Fibroblast of skin of abdomen (primary cell): ENCODE data around the gene XRCC2.
"Not testable (repeated sequence)": the region's sequence is repeated elsewhere in the genome, so short reads cannot be mapped to it uniquely, and the experiment has no call there.

Experiments
- DNase-seq: peaks from one replicate; pipeline ENCODE4 v3.0.0-alpha.2; 2013

Gene XRCC2

DNA sequence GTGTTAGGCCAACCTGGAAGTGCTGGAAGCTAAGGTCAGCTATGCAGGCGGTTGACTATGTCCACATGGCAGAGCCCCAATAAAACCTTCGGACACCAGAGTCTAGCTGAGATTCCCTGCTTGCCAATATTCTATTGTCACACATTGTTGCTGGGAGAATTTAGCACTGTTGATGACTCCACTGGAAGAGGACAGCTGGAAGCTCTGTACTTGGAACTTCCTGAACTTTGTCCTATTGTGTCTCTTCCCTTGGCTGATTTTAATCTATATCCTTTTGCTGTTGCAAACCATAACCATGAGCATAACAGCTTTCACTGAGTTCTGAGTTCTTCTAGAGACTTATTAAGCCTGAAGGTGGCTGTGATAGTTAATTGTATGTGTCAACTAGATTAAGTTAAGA lies 12.0 kb downstream of the XRCC2 start:
- no peak for DNase-seq

DNA sequence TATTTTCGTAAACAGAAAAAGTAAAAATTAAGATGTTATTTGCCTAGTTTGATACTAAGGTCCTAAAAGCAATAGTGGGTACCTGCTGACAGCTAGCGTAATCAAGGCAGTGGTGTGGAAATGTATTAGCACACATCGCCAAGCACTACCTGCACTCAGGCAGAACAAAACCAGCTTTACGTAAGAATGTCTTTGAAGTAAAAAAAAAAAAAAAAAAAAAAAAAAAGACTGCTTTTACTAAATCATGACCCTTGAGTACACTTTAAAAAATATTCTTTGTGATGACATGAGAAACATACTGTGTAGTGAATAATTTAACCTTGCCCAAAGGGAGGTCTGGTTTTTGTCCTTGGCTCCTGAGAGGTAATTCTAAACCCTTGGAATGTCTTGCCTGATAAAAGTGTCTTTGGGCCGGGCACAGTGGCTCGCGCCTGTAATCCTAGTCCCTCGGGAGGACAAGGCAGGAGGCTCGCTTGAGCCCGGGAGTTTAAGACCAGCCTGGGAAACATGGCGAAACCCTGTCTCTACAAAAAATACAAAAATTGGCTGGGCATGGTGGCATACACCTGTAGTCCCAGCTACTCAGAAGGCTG lies 12.7 kb downstream of the XRCC2 start:
- no peak for DNase-seq

DNA sequence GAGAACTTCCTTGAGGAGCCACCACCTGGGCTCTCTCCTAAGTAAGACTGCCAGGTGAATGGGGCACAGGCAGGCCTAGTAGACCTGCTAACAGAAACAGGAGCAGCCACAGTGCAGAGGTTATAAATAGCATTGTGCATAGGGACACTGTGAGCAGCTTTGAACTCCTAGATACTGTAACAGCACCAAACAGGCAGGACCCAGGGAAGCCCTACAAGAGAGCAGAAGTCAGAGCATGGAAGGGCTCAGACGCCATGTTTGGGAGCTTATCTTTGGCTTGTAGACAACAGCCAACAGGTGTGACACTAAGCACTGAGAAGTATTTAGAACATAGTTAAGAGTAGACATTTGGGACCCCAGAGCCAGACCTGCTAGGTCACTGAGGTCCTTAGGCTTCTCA lies 14.5 kb downstream of the XRCC2 start:
- no peak for DNase-seq

DNA sequence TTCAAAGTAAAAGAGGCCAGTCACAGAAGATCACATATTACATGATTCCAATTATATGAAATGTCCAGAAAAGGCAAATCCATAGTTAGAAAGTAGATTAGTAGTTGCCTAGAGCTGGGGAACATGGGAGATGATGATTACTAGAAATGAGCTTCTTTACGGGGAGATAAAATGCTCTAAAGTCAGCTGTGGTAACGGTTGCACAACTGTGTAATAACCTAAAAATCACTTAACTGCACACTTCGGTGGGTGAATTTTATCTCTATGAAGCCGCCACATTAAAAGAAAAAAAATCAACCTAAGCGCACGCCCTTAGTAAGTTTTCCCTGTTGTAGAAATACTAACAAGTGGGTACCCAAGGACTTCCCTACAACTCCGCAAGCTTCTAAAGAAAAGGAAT lies 15.9 kb downstream of the XRCC2 start:
- no peak for DNase-seq

DNA sequence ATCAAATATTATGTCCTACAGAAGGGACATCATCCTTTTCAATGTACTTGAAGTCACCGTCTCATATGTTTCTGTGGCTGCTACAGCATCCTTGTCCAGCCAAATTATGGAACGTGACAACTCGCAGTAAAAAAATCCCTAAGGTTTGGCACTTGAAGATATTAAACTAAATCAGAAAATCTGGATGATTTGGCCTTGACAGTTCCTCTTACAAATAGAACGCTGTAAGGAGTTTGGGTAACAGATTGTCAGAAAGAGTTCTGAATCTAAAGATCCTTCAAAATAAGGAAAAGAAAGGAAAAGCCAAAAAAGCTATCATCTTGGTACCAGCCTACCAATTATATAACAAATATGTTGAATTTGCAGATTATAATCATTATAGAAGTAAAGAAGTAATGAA lies 21.0 kb downstream of the XRCC2 start:
- DNase-seq = no peak

DNA sequence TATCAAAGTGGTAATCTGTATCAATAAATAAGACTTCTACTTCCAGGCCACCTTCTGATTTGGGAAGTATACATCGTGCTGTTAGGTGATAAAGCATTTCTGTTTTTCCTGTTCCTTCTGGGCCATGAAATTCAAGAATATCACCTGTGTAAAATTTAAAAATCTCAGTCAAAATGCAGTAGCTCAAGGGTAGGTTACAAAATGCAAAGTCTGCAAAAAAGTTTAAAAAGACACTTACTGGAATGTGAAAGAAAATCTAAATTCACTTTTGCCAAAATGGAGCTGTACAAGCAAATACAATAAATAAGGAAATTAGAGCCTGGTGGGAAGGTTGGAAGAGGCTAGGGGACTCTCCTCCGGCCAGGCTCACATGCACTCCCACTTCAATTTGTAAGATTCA lies 26.7 kb downstream of the XRCC2 start:
- no peak for DNase-seq

DNA sequence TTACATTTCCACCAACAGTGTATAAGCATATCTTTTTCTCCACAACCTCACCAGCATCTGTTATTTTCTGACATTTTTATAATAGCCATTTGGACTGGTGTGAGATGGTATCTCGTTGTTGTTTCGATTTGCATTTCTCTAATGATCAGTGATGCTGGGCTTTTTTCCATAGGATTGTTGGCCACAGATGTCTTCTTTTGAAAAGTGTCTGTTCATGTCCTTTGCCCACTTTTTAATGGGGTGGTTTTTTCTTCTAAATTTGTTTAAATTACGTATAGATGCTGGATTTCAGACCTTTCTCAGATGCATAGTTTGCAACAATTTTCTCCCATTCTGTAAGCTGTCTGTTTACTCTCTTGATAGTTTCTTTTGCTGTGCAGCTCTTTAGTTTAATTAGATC lies 28.9 kb downstream of the XRCC2 start:
- DNase-seq = no peak

DNA sequence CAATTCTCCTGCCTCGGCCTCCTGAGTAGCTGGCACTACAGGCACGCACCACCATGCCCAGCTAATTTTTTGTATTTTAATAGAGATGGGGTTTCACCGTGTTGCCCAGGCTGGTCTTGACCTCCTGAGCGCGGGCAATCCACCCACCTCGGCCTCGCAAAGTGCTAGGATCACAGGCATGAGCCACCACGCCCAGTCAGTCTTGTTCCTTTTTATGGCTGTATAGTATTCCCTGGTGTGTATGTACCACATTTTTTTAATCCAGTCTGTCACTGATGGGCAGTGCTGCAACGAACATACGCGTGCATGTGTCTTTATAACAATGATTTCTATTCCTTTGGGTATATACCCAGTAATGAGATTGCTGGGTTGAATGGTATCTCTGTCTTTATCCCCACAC lies 29.4 kb downstream of the XRCC2 start:
- not testable (repeated sequence) for DNase-seq

DNA sequence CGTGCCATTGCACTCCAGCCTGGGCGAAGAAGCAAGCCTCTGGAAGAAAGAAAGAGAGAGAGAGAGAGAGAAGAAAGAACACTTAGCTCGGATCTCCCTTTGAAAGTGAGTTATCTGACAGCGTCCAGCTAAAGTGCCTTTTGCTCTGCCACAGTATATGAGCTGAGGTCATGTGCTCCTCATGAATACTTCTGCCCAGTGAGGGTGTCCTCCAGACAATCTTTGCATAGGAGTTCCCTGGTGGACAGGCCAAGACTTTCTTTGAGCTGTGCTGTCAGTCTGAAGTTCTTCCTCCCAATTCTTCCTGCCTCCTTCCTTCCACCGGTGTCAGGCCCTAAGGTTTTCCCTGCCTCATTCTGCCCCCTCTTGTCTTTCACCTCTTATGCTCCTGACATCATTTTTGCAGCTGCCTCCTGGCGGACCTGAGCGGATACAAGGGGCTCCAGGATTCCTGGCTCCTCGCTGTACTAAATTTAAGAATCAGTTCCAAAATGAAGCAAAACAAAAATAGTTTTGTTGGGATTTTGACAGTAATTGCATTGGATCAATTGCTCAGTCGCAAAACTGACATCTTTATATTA lies 31.9 kb downstream of the XRCC2 start:
- no peak for DNase-seq

DNA sequence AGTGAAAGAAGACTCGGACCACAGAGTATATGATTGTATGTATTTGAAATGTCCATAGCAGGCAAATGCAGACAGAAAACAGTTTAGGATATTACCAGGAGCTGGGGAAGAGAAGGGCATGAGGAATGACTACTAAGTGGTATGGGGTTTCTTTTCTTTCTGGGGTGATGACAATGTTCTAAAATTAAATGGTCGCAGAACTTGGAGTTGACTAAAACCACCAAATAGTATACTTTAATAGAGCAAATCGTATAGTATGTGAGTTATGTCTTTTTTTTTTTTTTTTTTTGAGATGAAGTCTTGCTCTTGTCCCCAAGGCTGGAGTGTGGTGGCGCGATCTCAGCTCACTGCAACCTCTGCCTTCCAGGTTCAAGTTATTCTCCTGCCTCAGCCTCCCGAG lies 34.6 kb downstream of the XRCC2 start:
- no peak for DNase-seq

DNA sequence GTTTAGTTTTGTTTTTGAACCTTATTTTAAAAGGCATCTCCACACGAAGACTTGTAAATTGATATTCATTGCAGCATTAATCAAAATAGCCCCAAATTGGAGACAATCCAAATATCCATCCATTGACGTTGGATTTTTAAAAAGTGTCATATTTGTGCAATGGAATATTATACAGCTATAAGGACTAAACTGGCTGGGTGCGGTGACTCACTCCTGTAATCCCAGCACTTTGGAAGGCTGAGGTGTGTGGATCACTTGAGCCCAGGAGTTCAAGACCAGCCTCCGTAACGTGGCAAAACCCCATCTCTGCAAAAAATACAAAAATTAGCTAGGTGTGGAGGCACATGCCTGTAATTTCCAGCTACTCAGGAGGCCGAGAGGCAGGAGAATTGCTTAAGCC lies 35.1 kb downstream of the XRCC2 start:
- no peak for DNase-seq

DNA sequence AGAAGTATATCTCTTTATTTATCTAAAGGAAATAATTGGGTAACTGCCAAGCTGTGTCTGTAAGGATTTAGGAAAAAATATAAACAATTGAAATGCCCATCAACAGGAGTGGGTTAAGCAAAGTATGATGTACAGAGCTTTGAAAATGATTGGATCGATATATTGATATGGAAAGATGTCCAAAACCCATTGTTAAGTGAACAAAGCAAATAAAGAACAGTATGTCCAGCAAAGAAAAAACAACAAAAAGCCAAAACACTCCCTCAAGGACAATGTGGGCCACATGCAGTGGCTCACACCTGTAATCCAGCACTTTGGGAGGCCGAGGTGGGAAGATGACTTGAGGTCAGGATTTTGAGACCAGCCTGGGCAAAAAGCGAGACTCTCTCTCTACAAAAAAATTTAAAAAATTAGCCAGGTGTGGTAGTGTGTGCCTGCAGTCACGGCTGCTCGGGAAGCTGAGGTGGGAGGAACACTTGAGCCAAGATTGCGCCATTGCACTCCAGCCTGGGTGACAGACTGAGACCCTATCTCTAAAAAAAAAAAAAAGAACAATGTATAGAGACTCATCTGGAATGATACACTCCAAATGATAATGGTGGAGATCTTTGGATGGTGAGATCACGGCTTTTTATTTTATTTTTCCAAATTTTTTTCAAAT lies 37.9 kb downstream of the XRCC2 start:
- DNase-seq = no peak

DNA sequence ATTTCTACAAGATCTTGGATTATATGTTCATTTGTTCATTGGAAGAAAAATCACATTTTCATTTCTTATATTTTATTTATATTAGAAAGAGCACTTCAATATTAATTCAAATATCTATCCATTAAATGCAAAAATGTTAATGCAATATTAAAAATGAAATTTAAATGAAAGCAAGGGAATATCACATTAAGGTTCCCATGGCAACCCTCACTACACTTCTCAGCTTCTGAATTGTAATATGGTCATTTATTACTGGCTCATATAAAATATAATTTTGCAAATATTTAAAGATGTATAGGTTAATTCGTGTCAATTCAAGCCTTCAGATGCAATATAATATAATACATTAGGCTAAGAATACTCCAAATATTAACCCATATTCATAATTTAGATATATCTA lies 38.8 kb downstream of the XRCC2 start:
- no peak for DNase-seq

DNA sequence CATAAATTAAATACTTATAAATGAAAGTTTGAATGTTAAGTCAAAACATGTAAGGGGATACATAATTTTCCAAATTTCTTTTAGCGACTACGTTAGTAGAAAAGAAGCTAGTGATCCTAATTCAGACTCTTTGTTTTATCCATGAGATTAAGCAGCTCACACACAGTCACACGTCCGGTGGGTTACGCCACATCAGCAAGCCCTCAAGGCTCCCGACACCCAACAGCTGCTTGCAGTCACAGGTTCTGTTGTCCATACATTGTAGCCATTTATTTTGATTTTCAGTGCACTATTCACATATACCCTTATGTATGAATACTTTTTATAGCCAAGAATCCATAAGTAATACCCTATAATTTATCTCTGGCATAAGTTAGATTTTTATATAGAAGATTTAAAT lies 39.5 kb downstream of the XRCC2 start:
- no peak for DNase-seq

DNA sequence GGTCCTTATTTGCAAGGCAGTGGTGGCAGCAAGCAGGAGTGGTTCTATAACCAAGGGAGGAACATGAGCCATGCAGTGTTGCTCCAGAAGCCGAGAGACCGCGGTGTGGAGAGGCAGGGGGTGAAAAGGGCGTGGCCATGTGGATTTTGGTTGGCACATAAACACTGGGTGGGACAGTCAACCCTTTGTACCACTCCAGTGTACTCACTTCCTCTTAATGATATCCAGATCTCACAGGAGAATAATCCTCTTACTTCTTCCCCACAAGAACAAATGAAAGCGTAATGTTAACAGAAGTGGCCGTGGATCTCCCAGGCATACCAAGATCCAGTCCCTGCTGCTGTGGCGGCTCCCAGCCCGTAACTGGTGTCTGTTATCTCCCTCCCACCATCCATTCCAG lies 42.4 kb downstream of the XRCC2 start:
- DNase-seq = no peak

DNA sequence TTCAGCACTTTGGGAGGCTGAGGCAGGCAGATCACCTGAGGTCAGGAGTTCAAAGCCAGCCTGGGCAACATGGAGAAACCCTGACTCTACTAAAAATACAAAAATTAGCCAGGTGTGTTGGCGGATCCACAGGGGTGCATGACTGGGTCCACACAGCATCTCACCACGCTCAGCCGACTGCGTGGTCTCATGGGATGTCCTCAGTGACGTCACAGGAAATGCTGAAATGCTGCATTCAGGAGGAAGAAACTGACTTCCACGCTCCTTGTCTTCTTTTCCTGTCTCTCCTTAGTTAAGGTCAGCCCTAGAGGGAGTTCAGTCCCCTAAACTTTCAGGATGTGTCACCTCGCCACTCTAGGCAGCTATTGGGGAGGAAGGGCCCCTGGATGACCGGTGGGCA lies 42.9 kb downstream of the XRCC2 start:
- no peak for DNase-seq

DNA sequence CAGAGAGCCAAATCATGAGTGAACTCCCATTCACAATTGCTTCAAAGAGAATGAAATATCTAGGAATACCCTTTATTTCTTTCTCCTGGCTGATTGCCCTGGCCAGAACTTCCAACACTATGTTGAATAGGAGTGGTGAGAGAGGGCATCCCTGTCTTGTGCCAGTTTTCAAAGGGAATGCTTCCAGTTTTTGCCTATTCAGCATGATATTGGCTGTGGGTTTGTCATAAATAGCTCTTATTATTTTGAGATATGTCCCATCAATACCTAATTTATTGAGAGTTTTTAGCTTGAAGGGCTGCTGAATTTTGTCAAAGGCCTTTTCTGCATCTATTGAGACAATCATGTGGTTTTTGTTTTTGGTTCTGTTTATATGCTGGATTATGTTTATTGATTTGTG lies 47.2 kb downstream of the XRCC2 start:
- not testable (repeated sequence) for DNase-seq

DNA sequence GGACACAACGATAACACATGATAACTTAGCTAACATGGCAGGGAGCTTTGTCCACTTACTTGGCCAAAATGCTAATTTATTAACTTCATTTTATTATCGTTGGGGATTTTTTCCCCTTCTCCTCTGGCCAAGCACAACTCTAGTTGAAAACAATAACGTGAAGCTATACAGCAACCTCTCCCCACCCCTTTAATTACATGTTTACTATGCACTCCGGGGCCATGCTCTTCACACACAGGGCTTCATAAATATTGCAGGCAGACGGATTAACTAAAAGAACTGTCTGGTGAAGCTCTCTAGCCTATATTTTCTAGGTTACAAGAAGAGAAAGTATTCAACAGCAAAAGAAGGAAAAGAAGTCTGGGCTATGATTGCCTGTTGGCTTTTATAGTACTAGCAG lies 51.7 kb downstream of the XRCC2 start:
- no peak for DNase-seq

DNA sequence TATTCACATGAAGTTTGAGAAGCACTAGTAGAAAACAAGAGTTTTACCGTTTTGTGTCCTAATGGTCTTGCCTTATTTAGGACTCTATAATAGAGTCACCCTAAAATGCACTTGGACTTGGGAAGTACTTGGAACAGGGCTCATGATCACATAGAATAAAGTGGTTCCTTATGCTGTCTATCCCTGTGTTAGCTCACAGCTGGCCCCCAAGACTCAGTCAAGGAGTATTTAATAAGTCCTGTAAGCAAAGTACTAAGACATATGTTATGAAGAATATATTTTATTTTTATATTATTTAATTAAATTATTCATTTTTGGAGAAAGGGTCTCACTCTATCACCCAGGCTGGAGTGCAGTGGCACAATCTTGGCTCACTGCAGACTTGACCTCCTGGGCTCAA lies 54.5 kb downstream of the XRCC2 start:
- DNase-seq = no peak

DNA sequence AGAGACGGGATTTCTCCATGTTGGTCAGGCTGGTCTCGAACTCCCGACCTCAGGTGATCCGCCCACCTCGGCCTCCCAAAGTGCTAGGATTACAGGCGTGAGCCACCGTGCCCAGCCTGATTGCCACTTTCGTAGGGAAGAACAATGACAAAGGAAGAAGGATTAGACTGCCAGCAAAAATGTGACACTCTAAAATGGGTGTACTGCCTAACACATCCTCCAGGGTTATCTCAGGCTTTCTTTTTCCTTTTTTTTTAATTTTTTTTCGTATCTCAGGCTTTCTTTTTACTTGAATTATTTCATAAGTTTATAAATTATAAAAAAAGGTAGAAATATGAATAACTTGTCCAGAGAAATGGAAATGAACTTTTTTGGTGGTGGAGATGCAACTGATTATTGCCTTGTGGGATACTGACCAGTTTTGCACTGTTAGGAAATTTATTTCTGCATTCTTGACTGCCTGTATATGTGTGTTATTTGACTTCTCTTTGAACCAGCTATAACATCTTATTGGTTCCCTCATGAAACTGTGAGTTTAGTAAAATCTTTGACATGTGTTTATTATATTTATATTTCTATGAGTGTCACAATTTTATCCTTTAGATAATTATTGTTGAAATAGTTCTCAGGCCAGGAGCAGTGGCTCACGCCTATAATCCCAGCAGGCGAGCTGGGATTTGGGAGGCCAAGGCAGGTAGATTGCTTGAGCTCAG lies 56.8 kb downstream of the XRCC2 start:
- DNase-seq = no peak

DNA sequence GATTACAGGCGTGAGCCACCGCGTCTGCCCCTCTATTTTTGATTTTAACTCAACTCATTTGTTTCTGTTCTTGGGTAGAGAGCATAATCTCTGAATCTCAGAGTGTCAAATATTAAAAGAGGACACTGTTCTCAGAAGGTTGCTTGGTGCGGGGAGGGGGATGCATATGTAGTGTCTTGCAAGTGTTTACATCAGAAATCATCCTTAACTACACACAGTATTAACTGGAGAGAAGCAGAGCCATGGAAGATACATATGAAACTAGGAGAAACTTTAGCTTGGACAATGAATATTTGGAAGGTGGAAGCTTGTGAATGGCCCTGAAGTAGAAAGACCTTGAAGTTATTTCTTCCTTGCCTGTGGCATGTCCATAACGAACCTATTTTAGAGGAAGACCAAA lies 57.5 kb downstream of the XRCC2 start:
- DNase-seq = no peak

DNA sequence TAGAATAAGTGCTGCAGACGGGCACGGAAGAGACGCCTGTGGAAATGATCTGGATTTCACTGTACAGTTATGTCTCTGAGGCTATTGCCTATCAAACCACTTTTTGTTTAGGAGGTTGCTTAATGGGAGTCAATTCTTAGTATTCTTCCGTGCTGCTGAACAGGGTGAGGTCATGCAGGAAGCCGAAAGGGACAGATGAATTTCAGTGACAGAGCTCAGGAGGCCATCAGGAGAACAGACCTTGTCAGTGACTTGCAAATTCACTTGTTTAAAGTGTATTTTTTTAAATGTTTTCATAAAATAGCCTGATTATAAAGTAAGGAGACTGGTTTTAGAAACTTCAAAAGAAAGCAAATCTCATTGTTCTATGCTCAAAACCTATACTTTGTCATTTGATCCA lies 58.9 kb downstream of the XRCC2 start:
- no peak for DNase-seq

DNA sequence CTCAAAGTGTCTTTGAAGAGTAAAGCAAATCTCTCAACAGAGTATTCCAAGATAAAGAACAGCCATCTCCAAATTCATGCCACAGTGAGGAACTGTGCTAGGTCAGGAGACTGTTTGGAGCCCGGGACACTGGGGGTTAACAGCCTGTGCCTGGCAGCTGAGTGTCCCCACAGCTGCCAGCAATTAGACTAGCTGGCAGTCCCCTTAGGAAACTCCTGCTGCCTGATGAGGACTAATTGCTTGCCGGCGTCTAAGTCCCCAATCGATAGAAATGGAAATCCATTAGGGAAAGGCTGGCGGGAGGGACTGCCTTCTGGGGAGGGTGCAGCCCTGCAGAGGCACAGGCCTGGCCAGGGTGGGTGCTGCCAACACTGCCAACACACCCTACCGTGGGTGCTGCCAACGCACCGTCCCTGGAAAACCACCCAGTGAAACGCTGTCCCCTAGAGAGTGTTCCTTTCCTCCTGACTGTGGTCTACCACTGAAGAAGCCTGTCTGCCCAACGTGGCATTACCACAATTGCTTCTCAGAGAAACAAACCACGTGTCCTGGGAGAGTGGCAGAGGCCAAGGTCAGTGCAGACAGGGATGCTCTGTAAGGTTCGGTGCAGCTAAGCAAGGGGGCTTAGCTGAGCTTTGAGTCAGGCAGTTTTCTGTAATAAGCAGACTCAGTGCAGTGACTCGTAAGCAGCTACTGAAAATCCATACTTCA lies 60.8 kb downstream of the XRCC2 start:
- DNase-seq = no peak
